OCI-LY1 (cell line): Measurements from ENCODE around the gene HOXC6.

Source experiments
- CTCF ChIP-seq: fragments of 200-600 bp; sonication (generic), shearing (Covaris generic); IDR thresholded peaks from 2 replicates; pipeline ENCODE4 v1.5.1; 2017; ENCODE audit warnings: mild to moderate bottlenecking, antibody characterized with exemption, low read length, moderate library complexity, mixed read lengths
- EZH2 ChIP-seq: fragments of 200-600 bp; sonication (generic), shearing (Covaris generic); IDR thresholded peaks from 2 replicates; pipeline ENCODE4 v1.8.0; 2017; ENCODE audit warnings: borderline replicate concordance, mixed run types, mild to moderate bottlenecking, antibody characterized with exemption, low read length, moderate library complexity, mixed read lengths

- no peak for TF ChIP-seq CTCF
- TF ChIP-seq EZH2: no peak
Measured at GRCh38 chr12:54007538-54008259, 20.5 kb upstream of the HOXC6 start.
